B cell (primary cell): ENCODE measurements around the gene TAF1. TPM values are rescaled to one million over a fixed set of nuclear protein-coding genes. Genes with fewer than 3 reads are reported as not detected.

Experiments used
- ATAC-seq: fragments of 200-7000 bp; cut with Tn5 transposase; one replicate; pipeline ENCODE4 v1.10.0; 2021; ENCODE audit warnings: low read depth, mild to moderate bottlenecking, moderate number of reproducible peaks, moderate library complexity
- CTCF ChIA-PET: fragments of 350-600 bp; sonication (Branson Sonifier 250); formaldehyde crosslinking; loops from one replicate; lab custom pipeline; 2021; ENCODE audit warnings: antibody characterized with exemption, inconsistent platforms; lab: Charles Lee
- POLR2A ChIA-PET: fragments of 350-600 bp; sonication (Branson Sonifier 250); formaldehyde crosslinking; loops from one replicate; lab custom pipeline; 2021; ENCODE audit warnings: antibody characterized with exemption; lab: Charles Lee
- DNase-seq: peaks from one replicate; pipeline ENCODE4 v3.0.0; 2013
- H2AFZ ChIP-seq: 2 replicates; pipeline ENCODE4 v1.6.1; 2012; ENCODE audit warnings: mild to moderate bottlenecking, low read depth, low read length; ENCODE audit not compliant: insufficient read depth, poor library complexity, severe bottlenecking
- H3K27ac ChIP-seq, 2 donors: 1 replicate in 1 of 2; 2 replicates in 1 of 2; pipeline ENCODE4 v1.5.1; 2012 to 2013; ENCODE audit warnings: low read length in 2 of 2, mild to moderate bottlenecking in 2 of 2, moderate library complexity in 1 of 2
- H3K27me3 ChIP-seq, 4 experiments: fragments of 200-600 bp in 1 of 4; sonication (generic) in 1 of 4; replicated peaks in 1 of 4; 1 replicate in 2 of 4; 2 replicates in 2 of 4; pipeline versions ENCODE4 v1.6.1 to v1.7.0; 2013 to 2016; ENCODE audit warnings: low read length in 3 of 4, mild to moderate bottlenecking in 2 of 4, mixed read lengths in 1 of 4, moderate library complexity in 1 of 4; ENCODE audit not compliant: insufficient read depth in 4 of 4, control insufficient read depth in 3 of 4; ENCODE audit errors: control extremely low read depth in 1 of 4
- H3K36me3 ChIP-seq, 2 experiments: replicated peaks in 1 of 2; 1 replicate in 1 of 2; 2 replicates in 1 of 2; pipeline versions ENCODE4 v1.6.1 to v1.7.1; 2013; ENCODE audit warnings: low read length in 1 of 2; ENCODE audit not compliant: insufficient read depth in 2 of 2, control insufficient read depth in 1 of 2; ENCODE audit errors: control extremely low read depth in 1 of 2, extremely low read depth in 1 of 2
- H3K4me1 ChIP-seq, 2 donors: fragments of 200-600 bp in 1 of 2; sonication (generic) in 1 of 2; 1 replicate in 1 of 2; 2 replicates in 1 of 2; pipeline versions ENCODE4 v1.5.1 to v1.6.1; 2013 to 2017; ENCODE audit warnings: low read length in 2 of 2; ENCODE audit not compliant: control insufficient read depth in 2 of 2, insufficient read depth in 2 of 2
- H3K4me2 ChIP-seq: replicated peaks from 2 replicates; pipeline ENCODE3; 2012; ENCODE audit warnings: mild to moderate bottlenecking, low read depth, low read length; ENCODE audit not compliant: poor library complexity, severe bottlenecking
- H3K4me3 ChIP-seq, 5 experiments: fragments of 200-600 bp in 1 of 5; sonication (generic) in 1 of 5; 1 replicate in 3 of 5; 2 replicates in 2 of 5; pipeline versions ENCODE4 v1.5.1 to v1.7.0; 2011 to 2016; ENCODE audit warnings: low read length in 4 of 5, mild to moderate bottlenecking in 4 of 5, low read depth in 2 of 5, control low read depth in 1 of 5, moderate library complexity in 1 of 5; ENCODE audit not compliant: insufficient read depth in 1 of 5; ENCODE audit errors: control extremely low read depth in 1 of 5, extremely low read depth in 1 of 5
- H3K79me2 ChIP-seq: fragments of 200-600 bp; sonication (generic); one replicate; pipeline ENCODE4 v1.6.0; 2016; ENCODE audit warnings: low read length; ENCODE audit not compliant: control insufficient read depth, insufficient read depth
- H3K9ac ChIP-seq: fragments of 200-600 bp; sonication (generic); 2 replicates; pipeline ENCODE4 v1.6.1; 2017; ENCODE audit warnings: mild to moderate bottlenecking, low read length, moderate library complexity
- H3K9me3 ChIP-seq, 3 donors: one replicate each; pipeline versions ENCODE4 v1.6.1 to v1.7.1; 2013; ENCODE audit warnings: low read length in 2 of 3; ENCODE audit not compliant: control insufficient read depth in 2 of 3, insufficient read depth in 1 of 3; ENCODE audit errors: control extremely low read depth in 1 of 3
- H4K20me1 ChIP-seq: 2 replicates; pipeline ENCODE4 v1.6.0; 2012; ENCODE audit warnings: mild to moderate bottlenecking, low read length; ENCODE audit not compliant: insufficient read depth, control insufficient read depth, poor library complexity, severe bottlenecking
- H3K27ac Mint-ChIP-seq: one replicate; pipeline ENCODE4 v1.8.0; 2021; ENCODE audit warnings: mixed read lengths
- H3K27me3 Mint-ChIP-seq: one replicate; pipeline ENCODE4 v1.8.0; 2021; ENCODE audit warnings: mixed read lengths
- H3K4me1 Mint-ChIP-seq: one replicate; pipeline ENCODE4 v1.8.0; 2021; ENCODE audit warnings: mixed read lengths
- H3K4me3 Mint-ChIP-seq: one replicate; pipeline ENCODE4 v1.8.0; 2021; ENCODE audit warnings: mixed read lengths
- H3K9me3 Mint-ChIP-seq: one replicate; pipeline ENCODE4 v1.8.0; 2022; ENCODE audit warnings: mixed read lengths; ENCODE audit not compliant: insufficient read depth
- CTCF ChIP-seq: fragments of 200-600 bp; IDR thresholded peaks from one replicate; pipeline ENCODE4 v1.8.0; 2022; ENCODE audit warnings: antibody characterized with exemption, mild to moderate bottlenecking
- EZH2 ChIP-seq: IDR thresholded peaks from 2 replicates; pipeline ENCODE4 v1.6.1; 2012; ENCODE audit warnings: borderline replicate concordance, low read depth, mild to moderate bottlenecking, moderate library complexity, low read length; ENCODE audit not compliant: insufficient read depth, poor library complexity, severe bottlenecking
- WGBS: methylation state at CpG from one replicate; pipeline ENCODE4 v1.1.5; 2013; ENCODE audit warnings: missing lambda C conversion rate; ENCODE audit not compliant: insufficient coverage; 5-methylcytosine and 5-hydroxymethylcytosine counted together
- intact Hi-C: fragments of 100-400 bp; cut with micrococcal nuclease; formaldehyde crosslinking; loops from one replicate; pipeline ENCODE4 v1.10.0; 2022
- polyA plus RNA-seq: library from polyadenylated mRNA; depleted of rRNA; stranded (reverse); fragments of >200 nt; gene quantifications from 2 replicates; pipeline ENCODE4 v1.2.3, GENCODE V29; 2012
- total RNA-seq, 2 donors: library from RNA; stranded (reverse); fragments of 120-200 nt in 1 of 2; gene quantifications; 1 replicate in 1 of 2; 2 replicates in 1 of 2; pipeline versions ENCODE4 v1.2.3 to v1.2.4, GENCODE V29; 2013 to 2022

The TAF1 gene
- total and polyA plus RNA-seq, 2 donors (not counting 1 experiment from before 2014, with no cell fraction given) = 12.2 to 97.5 TPM

GRCh38 chrX:71466979-71467523, 100.9 kb downstream of the TAF1 start:
- intact Hi-C loops = no loop called here
- ATAC-seq = no peak
- POLR2A ChIA-PET = no interaction called here

More at GRCh38 chrX:71466979-71467523, 100.9 kb downstream of the TAF1 start:
- Histone ChIP-seq H3K36me3 (peaks cover 0 to 8% of the 10 kb centered on the region in 2 experiments), H3K79me2 (no peaks in the 10 kb centered on the region), H3K4me2 (no peak overlapping the region), H3K9ac (no peak overlapping the region), H3K4me1 (no peaks in the 10 kb centered on the region), H2AFZ (no peak overlapping the region), H3K4me3 (no peak overlapping the region), H3K27ac (no peak overlapping the region), H3K9me3 (no peaks in the 10 kb centered on the region), H4K20me1 (no peaks in the 10 kb centered on the region), H3K27me3 (no peaks in the 10 kb centered on the region)
- Mint-ChIP-seq H3K4me1 (no peaks in the 10 kb centered on the region), H3K27ac (no peak overlapping the region), H3K9me3 (no peaks in the 10 kb centered on the region), H3K4me3 (no peak overlapping the region), H3K27me3 (no peaks in the 10 kb centered on the region)
- DNase-seq = no peak
- WGBS = no CpG with 5 or more reads among the region's 5 CpGs
- no peak for TF ChIP-seq EZH2
- TF ChIP-seq CTCF = no peak
- CTCF ChIA-PET = no interaction called here
